HepG2 (cell line): ENCODE measurements around the gene ZNF607. TPM values are rescaled to one million over a fixed set of nuclear protein-coding genes. Genes with fewer than 3 reads are reported as not detected.

Source experiments
- ADNP ChIP-seq: sonication (generic); formaldehyde crosslinking; IDR thresholded peaks from 2 replicates; pipeline ENCODE4 v1.4.0; 2020; ENCODE audit warnings: missing genetic modification reagents
- CREB1 ChIP-seq, 2 experiments: fragments of 450-650 bp in 1 of 2; IDR thresholded peaks; 2 replicates each; pipeline ENCODE4 v1.6.1; 2016 to 2017; ENCODE audit warnings: control low read depth in 1 of 2, mild to moderate bottlenecking in 1 of 2, missing compliant biosample characterization in 1 of 2, missing genetic modification characterization in 1 of 2
- EED ChIP-seq: sonication (generic); formaldehyde crosslinking; IDR thresholded peaks from 2 replicates; pipeline ENCODE4 v1.5.0; 2020; ENCODE audit warnings: mild to moderate bottlenecking, missing genetic modification reagents
- FOXA1 ChIP-seq, 2 experiments: fragments of 450-650 bp in 1 of 2; sonication (generic) in 1 of 2; formaldehyde crosslinking in 1 of 2; IDR thresholded peaks; 2 replicates each; pipeline versions ENCODE4 v1.4.0 to v1.6.1; 2016 to 2020; ENCODE audit warnings: missing genetic modification reagents in 1 of 2
- GATAD2A ChIP-seq: IDR thresholded peaks from 2 replicates; pipeline ENCODE4 v1.6.1; 2016
- PCBP2 ChIP-seq: fragments of 200-400 bp; formaldehyde crosslinking; optimal IDR thresholded peaks from 2 replicates; pipeline ENCODE3; 2018; ENCODE audit warnings: low read length, low read depth; ENCODE audit not compliant: poor library complexity, severe bottlenecking
- RFXANK ChIP-seq: IDR thresholded peaks from 2 replicates; pipeline ENCODE4 v1.6.1; 2016
- RXRA ChIP-seq: sonication (generic); formaldehyde crosslinking; IDR thresholded peaks from 2 replicates; pipeline ENCODE4 v1.5.1; 2020; ENCODE audit warnings: missing genetic modification reagents
- ZNF3 ChIP-seq: IDR thresholded peaks from 2 replicates; pipeline ENCODE4 v1.7.0; 2017; ENCODE audit warnings: inconsistent platforms
- ZNF343 ChIP-seq: sonication (generic); formaldehyde crosslinking; IDR thresholded peaks from 2 replicates; pipeline ENCODE4 v1.4.0; 2020; ENCODE audit warnings: mild to moderate bottlenecking, missing genetic modification reagents
- ZNF484 ChIP-seq: sonication (generic); formaldehyde crosslinking; IDR thresholded peaks from 2 replicates; pipeline ENCODE4 v1.5.1; 2020; ENCODE audit warnings: mild to moderate bottlenecking, low read depth, missing genetic modification reagents, borderline replicate concordance
- polyA plus RNA-seq, 8 experiments: library from polyadenylated mRNA; depleted of rRNA in 3 of 8; stranded (reverse) in 7 of 8; unstranded in 1 of 8; fragments of >200 nt; fragmentation: Illumina TruSeq in 4 of 8; extraction: Trizol in 4 of 8; gene quantifications; 2 replicates each; pipeline versions ENCODE4 v1.2.1 to v1.2.3, GENCODE V29; 2011 to 2016; ENCODE audit warnings: low read depth in 4 of 8, missing spikeins in 1 of 8, mixed read lengths in 1 of 8; ENCODE audit not compliant: insufficient read depth in 1 of 8
- total RNA-seq, 5 experiments: library from RNA; depleted of rRNA; stranded (reverse); fragments of >200 nt; fragmentation: Illumina TruSeq; extraction: Trizol; gene quantifications; 2 replicates each; pipeline ENCODE4 v1.2.3, GENCODE V29; 2016; ENCODE audit warnings: low read depth in 1 of 5
- TF ChIP-seq, protein P1 (sequence below): IDR thresholded peaks from 2 replicates; pipeline ENCODE4 v1.4.0; 2020; ENCODE audit warnings: mild to moderate bottlenecking, missing genetic modification reagents
- TF ChIP-seq, protein P2 (sequence below): sonication (generic); formaldehyde crosslinking; IDR thresholded peaks from 2 replicates; pipeline ENCODE4 v1.4.0; 2020; ENCODE audit warnings: missing genetic modification reagents
- TF ChIP-seq, protein P3 (sequence below): sonication (generic); formaldehyde crosslinking; IDR thresholded peaks from 2 replicates; pipeline ENCODE4 v1.5.1; 2020; ENCODE audit warnings: mild to moderate bottlenecking, missing genetic modification reagents, moderate library complexity
- TF ChIP-seq, protein P4 (sequence below), 2 experiments: sonication (generic) in 1 of 2; formaldehyde crosslinking in 1 of 2; IDR thresholded peaks; 2 replicates each; pipeline versions ENCODE4 v1.4.0 to v1.6.1; 2018 to 2020; ENCODE audit warnings: missing genetic modification reagents in 2 of 2, borderline replicate concordance in 1 of 2, low read depth in 1 of 2, mild to moderate bottlenecking in 1 of 2, missing biosample characterization in 1 of 2
- TF ChIP-seq, protein P5 (sequence below): IDR thresholded peaks from 2 replicates; pipeline ENCODE4 v1.6.1; 2016; ENCODE audit warnings: mild to moderate bottlenecking, missing biosample characterization, missing genetic modification reagents

The ZNF607 gene
- total and polyA plus RNA-seq, 2 of the 13 experiments (the other 11 are each of a cell fraction or from before 2014, with no cell fraction given): 3.8 to 8.3 TPM

DNA sequence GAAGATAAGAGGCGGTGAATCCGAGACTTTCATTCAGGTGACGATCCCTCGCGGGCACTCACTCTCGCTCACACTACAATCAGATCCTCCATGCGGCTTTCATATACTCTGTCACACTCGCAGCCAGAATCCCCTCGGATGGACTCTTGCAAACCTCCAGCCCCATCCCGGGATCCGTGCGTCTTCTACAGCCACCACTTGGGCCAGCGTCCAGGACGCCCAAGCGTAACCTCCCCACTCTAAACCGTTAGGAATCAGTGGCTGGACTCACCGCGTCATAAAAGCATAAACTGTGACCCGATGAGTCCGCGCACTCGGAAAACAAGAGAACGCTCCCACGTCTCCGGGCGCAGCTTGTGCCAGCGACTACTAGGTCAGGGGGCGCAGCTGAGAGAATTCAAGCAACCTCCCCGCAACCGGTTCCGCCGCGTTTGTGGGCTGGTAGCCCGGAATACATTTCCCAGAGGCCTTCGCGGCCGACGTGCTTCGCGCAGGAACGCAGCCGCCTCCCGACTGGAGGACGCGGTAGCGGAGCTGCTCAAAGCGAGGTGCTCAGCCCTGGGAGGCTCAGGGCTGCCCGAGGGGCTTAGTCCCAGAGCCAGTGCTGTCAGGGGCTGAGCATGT is 27.6 kb downstream of the ZNF607 start (continued):
- TF ChIP-seq, protein P1, sequence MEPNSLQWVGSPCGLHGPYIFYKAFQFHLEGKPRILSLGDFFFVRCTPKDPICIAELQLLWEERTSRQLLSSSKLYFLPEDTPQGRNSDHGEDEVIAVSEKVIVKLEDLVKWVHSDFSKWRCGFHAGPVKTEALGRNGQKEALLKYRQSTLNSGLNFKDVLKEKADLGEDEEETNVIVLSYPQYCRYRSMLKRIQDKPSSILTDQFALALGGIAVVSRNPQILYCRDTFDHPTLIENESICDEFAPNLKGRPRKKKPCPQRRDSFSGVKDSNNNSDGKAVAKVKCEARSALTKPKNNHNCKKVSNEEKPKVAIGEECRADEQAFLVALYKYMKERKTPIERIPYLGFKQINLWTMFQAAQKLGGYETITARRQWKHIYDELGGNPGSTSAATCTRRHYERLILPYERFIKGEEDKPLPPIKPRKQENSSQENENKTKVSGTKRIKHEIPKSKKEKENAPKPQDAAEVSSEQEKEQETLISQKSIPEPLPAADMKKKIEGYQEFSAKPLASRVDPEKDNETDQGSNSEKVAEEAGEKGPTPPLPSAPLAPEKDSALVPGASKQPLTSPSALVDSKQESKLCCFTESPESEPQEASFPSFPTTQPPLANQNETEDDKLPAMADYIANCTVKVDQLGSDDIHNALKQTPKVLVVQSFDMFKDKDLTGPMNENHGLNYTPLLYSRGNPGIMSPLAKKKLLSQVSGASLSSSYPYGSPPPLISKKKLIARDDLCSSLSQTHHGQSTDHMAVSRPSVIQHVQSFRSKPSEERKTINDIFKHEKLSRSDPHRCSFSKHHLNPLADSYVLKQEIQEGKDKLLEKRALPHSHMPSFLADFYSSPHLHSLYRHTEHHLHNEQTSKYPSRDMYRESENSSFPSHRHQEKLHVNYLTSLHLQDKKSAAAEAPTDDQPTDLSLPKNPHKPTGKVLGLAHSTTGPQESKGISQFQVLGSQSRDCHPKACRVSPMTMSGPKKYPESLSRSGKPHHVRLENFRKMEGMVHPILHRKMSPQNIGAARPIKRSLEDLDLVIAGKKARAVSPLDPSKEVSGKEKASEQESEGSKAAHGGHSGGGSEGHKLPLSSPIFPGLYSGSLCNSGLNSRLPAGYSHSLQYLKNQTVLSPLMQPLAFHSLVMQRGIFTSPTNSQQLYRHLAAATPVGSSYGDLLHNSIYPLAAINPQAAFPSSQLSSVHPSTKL (CRISPR knock-in tag): peak; percentile 68; the same call in 1 of the 2 replicates
- TF ChIP-seq RFXANK (CRISPR knock-in tag) (no peak), CREB1 (IDR thresholded peaks at IDR 0.05) (peak; percentile 82), CREB1 (CRISPR knock-in tag; IDR thresholded peaks at IDR 0.05) (peak; percentile 88), ZNF484 (CRISPR knock-in tag) (no peak), PCBP2 (no peak), GATAD2A (CRISPR knock-in tag) (peak; percentile 77), ZNF3 (CRISPR knock-in tag) (no peak), RXRA (CRISPR knock-in tag) (peak; percentile 95), FOXA1 (IDR thresholded peaks at IDR 0.05) (no peak), FOXA1 (CRISPR knock-in tag; IDR thresholded peaks at IDR 0.05) (0 out of 2 replicates have a peak, but pooled peaks have one; percentile 14), EED (0 out of 2 replicates have a peak, but pooled peaks have one; percentile 54), ZNF343 (no peak), ADNP (no peak)
- TF ChIP-seq, protein P2, sequence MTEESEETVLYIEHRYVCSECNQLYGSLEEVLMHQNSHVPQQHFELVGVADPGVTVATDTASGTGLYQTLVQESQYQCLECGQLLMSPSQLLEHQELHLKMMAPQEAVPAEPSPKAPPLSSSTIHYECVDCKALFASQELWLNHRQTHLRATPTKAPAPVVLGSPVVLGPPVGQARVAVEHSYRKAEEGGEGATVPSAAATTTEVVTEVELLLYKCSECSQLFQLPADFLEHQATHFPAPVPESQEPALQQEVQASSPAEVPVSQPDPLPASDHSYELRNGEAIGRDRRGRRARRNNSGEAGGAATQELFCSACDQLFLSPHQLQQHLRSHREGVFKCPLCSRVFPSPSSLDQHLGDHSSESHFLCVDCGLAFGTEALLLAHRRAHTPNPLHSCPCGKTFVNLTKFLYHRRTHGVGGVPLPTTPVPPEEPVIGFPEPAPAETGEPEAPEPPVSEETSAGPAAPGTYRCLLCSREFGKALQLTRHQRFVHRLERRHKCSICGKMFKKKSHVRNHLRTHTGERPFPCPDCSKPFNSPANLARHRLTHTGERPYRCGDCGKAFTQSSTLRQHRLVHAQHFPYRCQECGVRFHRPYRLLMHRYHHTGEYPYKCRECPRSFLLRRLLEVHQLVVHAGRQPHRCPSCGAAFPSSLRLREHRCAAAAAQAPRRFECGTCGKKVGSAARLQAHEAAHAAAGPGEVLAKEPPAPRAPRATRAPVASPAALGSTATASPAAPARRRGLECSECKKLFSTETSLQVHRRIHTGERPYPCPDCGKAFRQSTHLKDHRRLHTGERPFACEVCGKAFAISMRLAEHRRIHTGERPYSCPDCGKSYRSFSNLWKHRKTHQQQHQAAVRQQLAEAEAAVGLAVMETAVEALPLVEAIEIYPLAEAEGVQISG (CRISPR knock-in tag): peak; percentile 88
- TF ChIP-seq, protein P3, sequence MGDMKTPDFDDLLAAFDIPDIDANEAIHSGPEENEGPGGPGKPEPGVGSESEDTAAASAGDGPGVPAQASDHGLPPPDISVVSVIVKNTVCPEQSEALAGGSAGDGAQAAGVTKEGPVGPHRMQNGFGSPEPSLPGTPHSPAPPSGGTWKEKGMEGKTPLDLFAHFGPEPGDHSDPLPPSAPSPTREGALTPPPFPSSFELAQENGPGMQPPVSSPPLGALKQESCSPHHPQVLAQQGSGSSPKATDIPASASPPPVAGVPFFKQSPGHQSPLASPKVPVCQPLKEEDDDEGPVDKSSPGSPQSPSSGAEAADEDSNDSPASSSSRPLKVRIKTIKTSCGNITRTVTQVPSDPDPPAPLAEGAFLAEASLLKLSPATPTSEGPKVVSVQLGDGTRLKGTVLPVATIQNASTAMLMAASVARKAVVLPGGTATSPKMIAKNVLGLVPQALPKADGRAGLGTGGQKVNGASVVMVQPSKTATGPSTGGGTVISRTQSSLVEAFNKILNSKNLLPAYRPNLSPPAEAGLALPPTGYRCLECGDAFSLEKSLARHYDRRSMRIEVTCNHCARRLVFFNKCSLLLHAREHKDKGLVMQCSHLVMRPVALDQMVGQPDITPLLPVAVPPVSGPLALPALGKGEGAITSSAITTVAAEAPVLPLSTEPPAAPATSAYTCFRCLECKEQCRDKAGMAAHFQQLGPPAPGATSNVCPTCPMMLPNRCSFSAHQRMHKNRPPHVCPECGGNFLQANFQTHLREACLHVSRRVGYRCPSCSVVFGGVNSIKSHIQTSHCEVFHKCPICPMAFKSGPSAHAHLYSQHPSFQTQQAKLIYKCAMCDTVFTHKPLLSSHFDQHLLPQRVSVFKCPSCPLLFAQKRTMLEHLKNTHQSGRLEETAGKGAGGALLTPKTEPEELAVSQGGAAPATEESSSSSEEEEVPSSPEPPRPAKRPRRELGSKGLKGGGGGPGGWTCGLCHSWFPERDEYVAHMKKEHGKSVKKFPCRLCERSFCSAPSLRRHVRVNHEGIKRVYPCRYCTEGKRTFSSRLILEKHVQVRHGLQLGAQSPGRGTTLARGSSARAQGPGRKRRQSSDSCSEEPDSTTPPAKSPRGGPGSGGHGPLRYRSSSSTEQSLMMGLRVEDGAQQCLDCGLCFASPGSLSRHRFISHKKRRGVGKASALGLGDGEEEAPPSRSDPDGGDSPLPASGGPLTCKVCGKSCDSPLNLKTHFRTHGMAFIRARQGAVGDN: peak; percentile 98
- TF ChIP-seq, protein P4, sequence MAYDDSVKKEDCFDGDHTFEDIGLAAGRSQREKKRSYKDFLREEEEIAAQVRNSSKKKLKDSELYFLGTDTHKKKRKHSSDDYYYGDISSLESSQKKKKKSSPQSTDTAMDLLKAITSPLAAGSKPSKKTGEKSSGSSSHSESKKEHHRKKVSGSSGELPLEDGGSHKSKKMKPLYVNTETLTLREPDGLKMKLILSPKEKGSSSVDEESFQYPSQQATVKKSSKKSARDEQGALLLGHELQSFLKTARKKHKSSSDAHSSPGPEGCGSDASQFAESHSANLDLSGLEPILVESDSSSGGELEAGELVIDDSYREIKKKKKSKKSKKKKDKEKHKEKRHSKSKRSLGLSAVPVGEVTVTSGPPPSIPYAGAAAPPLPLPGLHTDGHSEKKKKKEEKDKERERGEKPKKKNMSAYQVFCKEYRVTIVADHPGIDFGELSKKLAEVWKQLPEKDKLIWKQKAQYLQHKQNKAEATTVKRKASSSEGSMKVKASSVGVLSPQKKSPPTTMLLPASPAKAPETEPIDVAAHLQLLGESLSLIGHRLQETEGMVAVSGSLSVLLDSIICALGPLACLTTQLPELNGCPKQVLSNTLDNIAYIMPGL (CRISPR knock-in tag; IDR thresholded peaks at IDR 0.05; ENCODE audit: borderline replicate concordance in 1 of 2, low read depth in 1 of 2): peak; percentile 68 to 94
- TF ChIP-seq, protein P5, sequence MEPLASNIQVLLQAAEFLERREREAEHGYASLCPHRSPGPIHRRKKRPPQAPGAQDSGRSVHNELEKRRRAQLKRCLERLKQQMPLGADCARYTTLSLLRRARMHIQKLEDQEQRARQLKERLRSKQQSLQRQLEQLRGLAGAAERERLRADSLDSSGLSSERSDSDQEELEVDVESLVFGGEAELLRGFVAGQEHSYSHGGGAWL (CRISPR knock-in tag): peak; percentile 83
